ENCODE results near the gene SLCO2B1. TPM values are rescaled to one million over a fixed set of nuclear protein-coding genes. Genes with fewer than 3 reads are reported as not detected.
A peak's percentile ranks its signal among the peaks of the same experiment; 100 is the strongest.

SLCO2B1 gene
- total and polyA plus RNA-seq, 4 donors = 52.7 to 184 (median 135) TPM

GRCh38 chr11:75239531-75240290 lies 88.8 kb downstream of the SLCO2B1 start (continued):
- TF ChIP-seq REST (IDR thresholded peaks at IDR 0.05) = no peak
- no peak for TF ChIP-seq TAF1 (conservative IDR thresholded peaks at IDR 0.05)

- 5% methylated on average over 58 of the region's 58 CpGs for whole genome bisulfite sequencing
- Histone ChIP-seq H3K9me3 (ENCODE audit: control insufficient read depth in 4 of 4, low read length in 3 of 4) (peaks cover 0 to 5% (median 0%) of the 10 kb centered on the region in 4 donors), H3K4me1 (ENCODE audit: control insufficient read depth in 4 of 4, insufficient read depth in 4 of 4, low read length in 3 of 4) (peaks cover 4 to 23% (median 16%) of the 10 kb centered on the region in 4 donors), H3K27me3 (ENCODE audit: control insufficient read depth in 4 of 4, insufficient read depth in 4 of 4, low read length in 3 of 4) (peaks cover 0 to 11% (median 5%) of the 10 kb centered on the region in 4 donors), H3K36me3 (ENCODE audit: control insufficient read depth in 4 of 4, insufficient read depth in 3 of 4, low read depth in 1 of 4, low read length in 3 of 4) (no peaks in the 10 kb centered on the region), H3K9ac (ENCODE audit: low read depth in 1 of 2, low read length in 2 of 2) (no peak within 1 kb of the TSS), H3K4me3 (ENCODE audit: low read depth in 1 of 3, low read length in 3 of 3) (peak within 1 kb of the TSS; percentile 21 to 55 (median 52)), H3K27ac (ENCODE audit: low read depth in 1 of 2, low read length in 2 of 2) (no peak within 1 kb of the TSS)
- DNase-seq (ENCODE audit: low spot score) = no peak
- TF ChIP-seq RXRA (IDR thresholded peaks at IDR 0.05) (no peak), JUND (IDR thresholded peaks at IDR 0.05) (no peak), GABPA (IDR thresholded peaks at IDR 0.05 in 1 of 2, conservative IDR thresholded peaks at IDR 0.05 in 1 of 2) (no peak), ZBTB33 (IDR thresholded peaks at IDR 0.05) (no peak), REST (IDR thresholded peaks at IDR 0.05) (no peak), HNF4G (IDR thresholded peaks at IDR 0.05) (no peak), EGR1 (IDR thresholded peaks at IDR 0.05; ENCODE audit: low read depth in 2 of 2) (no peak), CTCF (IDR thresholded peaks at IDR 0.05; ENCODE audit: low read depth, low read length, missing input control) (no peak), SP1 (IDR thresholded peaks at IDR 0.05) (no peak)
Measured at GRCh38 chr11:75240311-75241035, 89.6 kb downstream of the SLCO2B1 start, which contains the start of gene TPBGL. TPBGL (plus strand) TSS chr11:75240774; CDS start chr11:75241050, 276 bp downstream.

Measured in liver (tissue), 9 donors.